Activated gamma-delta T cell treated with Interleukin-2 at 50 U/mL for 16 hours (primary cell): Measurements from ENCODE around the gene HS6ST3.

ENCODE experiments used
- DNase-seq: peaks from one replicate; pipeline ENCODE4 v3.0.0-alpha.2; 2020

HS6ST3 gene

DNA sequence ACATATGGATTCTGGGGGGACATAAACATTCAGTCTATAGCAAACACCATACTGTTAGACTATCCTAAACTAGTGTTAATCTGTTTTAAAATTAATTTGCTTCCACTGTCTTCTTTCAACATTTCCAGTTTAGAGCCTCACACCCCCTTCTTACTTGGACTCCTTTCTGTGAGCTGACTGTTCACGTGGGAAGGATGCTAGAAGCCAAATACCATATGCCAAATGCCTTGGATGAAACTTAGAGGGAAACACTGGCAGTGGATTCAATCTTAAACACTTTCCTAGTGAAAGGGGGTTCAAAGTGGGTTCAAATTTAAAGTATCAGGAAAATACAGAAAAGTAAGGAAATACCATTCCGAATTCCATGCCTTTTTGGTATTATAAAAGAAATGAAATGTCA is 113.6 kb downstream of the HS6ST3 start:
- DNase-seq = no peak

DNA sequence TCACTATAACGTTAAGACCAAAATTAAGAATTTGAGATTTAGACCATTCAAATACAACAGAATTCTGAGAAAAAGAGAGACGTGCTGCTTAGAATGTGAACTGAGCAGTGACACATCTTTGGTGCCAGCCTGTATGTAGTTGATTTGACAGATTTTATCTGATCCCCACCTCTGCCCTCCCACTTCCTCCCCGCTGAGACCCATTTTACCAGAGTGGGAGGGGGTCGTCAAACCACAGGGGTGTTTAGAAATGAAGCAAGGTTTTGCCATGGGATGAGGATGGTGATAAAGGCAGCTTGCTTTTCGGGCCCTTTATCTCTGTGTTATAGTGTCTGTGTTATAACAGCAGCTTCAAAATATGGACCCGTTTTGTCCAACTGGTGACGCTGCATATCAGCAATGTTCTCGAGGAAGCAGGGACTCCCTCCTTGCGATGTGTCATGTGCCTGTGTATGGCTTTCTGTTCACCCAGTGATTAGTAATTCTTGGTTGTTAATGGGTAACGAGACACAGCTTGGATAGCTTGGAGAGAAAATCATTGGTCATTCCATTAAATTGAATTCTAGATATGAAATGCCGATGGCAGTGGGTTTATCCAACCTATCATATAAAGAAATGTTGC is 125.0 kb downstream of the HS6ST3 start:
- DNase-seq = no peak

DNA sequence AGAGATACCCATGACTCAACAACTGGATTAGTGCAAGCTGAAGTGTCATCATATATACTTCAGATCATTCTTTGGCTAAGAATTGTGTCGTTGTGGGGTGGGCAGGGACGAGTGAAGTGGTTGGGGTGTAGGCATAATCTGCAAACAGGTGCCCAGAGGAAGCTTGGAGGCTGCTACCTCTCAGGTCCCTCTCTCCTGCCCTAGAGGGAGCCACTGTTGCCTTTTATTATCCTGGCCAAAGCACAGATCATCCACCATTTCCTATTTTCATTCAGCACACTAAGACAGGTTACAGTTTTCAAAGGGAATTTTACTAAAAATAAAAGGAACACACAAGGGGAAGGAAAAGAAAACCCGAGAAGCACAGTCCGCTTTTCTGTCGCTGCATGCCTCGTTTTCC is 126.6 kb downstream of the HS6ST3 start:
- no peak for DNase-seq

DNA sequence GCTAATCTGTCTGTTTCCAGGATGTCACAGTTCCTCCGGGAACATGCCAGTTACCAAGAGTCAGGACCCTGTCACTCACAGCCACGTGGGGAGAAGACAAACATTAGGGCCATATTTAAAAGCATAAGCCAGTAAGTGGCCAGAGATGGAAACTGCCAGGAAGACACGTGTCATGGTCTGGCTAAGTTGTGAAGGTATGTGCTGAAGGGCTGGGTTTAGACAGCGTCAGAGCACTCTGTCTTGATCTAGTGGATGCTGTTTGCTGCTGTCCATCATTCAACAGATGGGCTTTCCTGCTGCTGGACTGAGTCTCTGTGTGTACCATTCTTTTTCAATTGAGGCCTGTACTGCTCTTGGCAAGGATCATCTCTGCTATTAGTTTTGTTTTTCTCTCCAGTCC is 128.6 kb downstream of the HS6ST3 start:
- DNase-seq = no peak

DNA sequence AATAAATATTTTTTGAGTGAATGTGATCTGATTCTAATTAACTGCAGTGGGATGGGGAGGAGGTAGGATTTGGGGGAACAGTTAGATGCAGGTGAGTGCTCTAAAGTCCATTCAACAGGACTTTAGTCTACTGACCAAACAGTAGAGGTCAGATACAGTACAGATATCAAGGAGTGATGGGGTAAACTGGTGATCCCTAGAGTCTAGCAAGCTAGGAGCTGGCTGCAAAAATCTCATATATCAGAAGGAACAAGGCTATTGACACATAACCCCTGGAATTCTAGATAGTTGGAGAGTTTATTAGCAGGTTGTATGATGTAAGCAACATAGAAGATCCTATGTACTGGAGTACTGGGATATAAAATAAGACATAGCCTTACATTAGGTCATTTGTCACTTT is 131.6 kb downstream of the HS6ST3 start:
- DNase-seq = no peak

DNA sequence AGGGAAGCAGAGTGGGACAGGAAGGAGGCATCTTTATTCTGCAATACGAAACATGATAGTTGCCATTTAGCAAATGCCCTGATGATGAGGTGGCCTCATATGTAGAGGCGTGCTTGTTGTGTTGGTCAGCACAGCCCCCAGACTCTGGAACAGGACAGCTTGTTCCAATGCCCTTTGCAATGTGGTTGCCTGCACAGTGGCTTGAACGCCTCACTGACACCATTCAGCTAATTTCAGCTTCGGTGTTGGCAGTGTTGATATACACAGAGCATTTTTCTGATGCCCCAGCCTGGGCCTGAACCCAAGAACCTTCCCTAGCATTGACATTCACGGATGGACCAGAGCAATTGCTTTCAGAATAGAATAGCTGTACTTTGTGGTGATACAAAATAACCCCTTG is 133.3 kb downstream of the HS6ST3 start:
- no peak for DNase-seq

DNA sequence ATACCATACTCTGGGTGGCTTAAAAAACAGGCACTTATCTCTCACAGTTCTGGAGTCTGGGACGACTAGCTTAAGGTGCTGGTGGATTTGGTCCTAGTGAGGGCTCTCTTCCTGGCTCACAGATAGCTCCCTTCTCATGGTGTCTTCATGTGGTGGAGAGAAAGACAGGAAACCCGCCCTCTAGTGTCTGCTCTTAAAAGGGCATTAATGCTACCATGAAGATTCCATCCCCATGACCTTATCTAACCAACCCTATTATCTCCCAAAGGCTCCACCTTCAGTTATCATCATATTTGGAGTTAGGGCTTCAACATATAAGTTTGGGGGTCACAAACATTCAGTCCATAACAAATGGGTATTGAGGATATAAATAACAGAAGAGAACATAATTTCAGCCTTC is 139.4 kb downstream of the HS6ST3 start:
- DNase-seq = no peak

DNA sequence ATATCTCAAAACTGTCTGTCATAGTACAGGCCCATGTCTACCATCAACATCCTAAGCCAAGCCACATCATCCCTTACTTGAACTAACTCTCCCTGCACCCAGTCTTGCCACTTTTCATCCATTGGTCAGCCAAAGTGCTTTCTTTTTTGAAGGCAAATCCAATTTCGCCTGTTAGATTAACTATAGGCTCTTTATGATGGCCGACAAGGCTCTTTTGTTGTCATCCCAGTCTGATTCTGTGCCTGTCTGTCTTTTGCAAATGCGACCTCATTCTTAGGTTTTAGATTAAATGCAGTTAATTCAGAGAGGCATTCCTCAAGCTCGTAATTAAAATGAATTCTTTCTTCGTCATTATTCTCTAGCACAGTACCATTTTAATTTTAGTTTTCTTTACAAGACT is 148.3 kb downstream of the HS6ST3 start:
- DNase-seq = no peak

DNA sequence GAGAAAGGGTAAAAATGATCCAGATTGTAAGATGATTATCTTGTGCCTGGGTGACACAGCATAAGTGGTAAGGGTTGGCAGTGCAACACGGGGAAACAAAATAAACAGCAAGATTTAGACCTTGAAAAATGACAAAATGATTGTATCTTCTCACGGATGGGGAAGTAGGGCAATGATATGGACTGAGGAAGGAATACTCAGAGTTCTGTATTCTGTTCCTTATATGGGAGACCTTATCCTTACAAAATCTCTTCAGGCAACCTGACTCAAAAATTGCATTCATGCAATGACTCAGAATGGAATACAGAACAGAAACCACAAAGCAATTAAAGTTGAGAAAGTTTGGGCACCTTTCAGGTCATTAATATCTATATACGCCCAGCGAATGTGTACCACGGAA is 149.0 kb downstream of the HS6ST3 start:
- DNase-seq = no peak

DNA sequence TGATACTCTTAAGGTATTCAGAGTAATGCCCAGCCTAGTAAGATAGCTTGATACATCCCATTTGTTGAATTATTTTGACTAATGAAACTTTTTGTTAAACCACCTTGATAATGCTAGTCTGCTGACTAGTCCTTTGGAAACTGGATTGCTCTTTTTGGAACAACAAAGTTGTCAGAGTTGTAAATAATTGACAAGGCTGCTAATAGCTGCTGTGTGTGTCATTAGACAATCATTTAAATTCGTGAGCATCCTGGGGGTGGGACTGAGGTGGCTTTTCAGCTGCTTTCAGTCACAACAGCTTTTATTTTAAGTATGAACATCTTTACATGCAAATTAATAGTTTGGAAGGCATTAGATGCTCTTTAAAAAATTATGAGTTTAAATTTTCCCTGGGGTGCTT is 153.5 kb downstream of the HS6ST3 start:
- no peak for DNase-seq

DNA sequence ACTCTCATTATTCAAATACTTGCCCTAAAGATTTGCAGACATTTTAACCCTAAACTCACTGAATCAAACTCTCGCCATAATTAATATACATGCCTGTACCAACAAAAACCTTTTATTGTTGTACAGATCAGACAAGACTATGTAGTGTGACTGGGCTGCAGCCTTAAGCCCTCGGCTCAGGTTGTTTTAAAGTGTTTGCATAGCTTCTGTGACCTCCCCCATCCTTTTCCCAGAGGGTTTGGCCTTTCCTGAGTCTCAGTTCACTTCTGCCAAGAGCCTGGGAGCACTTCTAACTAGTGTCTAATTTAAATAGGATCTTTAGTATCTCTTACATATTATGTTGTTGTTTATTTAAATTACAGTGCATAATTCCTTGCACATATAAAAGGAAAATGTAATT is 158.2 kb downstream of the HS6ST3 start:
- DNase-seq = no peak

DNA sequence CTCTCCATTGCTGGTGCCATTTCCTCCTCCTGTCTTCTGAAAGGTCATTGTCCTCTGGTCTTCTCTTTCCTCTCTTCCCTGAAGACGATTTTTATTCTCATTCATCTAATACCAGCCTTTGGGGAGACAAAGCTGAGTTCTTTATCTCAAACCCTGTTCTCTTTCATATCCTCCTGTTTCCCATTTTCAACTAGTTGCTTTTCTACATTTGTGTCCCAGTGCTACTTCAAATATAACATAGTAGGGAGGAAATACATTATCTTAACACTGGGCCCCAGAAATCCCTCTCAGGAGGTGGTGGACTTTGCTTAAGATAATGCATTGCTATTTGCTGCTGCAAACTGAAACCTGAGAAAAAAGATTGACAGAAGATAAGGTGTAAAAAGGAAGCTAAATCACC is 159.1 kb downstream of the HS6ST3 start:
- no peak for DNase-seq

DNA sequence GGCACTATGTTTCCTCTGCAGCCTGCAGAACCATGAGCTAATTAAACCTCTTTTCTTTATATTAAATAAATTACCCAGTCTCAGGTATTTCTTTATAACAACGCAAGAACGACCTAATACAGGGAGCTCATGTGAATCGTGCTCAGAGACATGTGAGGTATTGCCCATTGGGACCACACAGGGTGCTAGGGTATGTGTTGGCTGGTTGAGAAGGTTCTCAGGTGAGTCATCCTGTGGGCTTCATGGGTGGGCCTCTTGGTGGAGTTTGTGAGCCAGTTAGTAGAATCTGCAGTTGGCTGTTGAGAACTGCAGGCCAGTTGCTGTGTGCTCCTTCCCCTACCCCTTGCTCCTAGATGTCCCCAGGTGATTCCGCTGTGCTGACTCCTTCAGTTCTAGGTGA is 163.0 kb downstream of the HS6ST3 start:
- no peak for DNase-seq

DNA sequence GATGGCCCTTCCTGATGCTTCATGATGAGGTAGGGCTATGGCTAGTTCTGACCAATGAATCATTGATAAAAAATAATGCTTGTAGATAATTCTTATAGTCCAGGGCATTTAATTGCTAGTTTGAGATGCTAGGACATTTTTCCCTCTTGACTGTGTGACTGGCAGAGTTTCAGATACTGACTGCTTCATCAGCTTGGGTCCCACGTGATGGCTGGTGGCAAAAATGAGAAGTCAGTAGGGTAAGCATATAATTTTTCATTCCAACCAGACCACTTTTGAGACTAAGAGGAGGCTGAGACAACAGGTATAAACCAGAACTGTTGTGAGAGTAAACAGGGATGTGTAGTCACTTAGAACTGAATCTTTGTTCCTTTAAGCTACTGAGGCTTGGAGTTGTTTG is 183.3 kb downstream of the HS6ST3 start:
- DNase-seq = no peak

DNA sequence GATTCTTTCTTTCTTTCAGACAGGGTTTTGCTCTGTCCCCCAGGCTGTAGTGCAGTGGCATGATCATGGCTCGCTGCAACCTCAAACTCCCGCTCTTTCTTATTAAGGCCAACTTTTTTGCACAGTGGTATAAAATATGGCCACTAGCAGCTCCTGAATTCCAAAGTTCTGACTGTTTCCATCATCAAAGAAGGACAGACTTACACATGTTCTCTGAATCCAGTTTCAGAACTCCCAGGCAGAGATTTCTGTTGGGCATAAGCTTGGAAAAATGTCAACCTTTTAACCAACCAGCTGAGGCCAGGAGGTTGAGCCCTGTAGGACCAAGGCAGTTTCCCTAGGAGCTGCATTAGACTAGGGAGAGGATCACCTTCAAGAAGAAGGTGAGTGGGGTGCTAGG is 184.1 kb downstream of the HS6ST3 start:
- no peak for DNase-seq

DNA sequence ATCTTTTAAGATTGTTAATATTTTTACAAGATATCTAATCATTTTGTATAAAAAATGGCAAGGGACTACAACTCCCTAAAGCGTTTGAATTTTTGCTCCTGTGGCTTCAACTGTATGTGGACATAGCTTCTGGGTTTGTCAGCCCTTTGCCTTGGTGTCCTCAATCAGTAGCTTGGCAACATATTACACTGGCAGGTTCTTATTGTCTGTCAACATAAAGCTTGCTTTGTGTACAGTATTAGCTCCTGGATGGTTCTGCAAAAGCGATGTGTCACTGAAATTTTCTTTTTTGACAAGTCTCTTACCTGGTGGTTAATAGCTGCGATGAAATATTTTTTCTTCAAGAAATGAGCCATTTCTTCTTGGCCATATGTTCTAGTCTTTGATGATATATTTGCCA is 190.0 kb downstream of the HS6ST3 start:
- no peak for DNase-seq

DNA sequence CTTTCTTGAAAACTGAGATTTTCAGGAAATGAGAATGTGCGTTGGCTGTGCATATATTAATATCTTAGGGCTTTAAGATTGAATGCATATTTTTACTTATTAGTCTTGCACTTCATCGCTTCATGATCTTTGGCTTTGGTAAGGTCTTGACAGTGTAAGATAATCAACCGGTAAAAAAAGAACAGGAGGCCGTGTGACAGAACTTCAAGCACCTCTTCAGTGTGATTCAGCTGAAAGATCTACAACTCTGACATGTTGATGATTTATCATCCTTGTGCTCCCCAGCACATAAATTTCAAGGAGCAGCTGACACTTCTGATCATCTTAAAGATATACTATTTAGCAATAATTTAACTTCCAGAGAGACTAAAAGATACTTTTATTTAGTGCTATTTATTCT is 195.1 kb downstream of the HS6ST3 start:
- no peak for DNase-seq

DNA sequence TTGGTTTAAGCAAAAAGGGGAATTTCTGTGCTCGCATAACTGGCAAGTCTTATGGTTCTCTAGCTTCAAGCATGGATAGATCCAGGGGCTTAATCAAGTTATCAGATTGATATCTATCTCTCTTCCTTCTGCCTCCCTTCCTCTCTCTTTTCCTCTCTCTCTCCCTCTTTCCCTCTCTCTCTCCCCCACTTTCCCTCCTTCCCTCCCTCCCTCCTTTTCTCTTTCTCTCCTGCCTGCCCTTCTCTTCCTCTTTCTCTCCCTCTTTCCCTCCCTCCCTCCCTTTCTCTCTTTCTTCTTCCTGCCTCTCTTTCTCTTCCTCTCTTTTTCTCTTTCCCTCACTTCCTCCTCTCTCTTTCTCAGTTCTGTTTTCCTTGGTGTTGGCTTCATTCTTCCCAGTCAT is 195.8 kb downstream of the HS6ST3 start:
- DNase-seq = no peak

DNA sequence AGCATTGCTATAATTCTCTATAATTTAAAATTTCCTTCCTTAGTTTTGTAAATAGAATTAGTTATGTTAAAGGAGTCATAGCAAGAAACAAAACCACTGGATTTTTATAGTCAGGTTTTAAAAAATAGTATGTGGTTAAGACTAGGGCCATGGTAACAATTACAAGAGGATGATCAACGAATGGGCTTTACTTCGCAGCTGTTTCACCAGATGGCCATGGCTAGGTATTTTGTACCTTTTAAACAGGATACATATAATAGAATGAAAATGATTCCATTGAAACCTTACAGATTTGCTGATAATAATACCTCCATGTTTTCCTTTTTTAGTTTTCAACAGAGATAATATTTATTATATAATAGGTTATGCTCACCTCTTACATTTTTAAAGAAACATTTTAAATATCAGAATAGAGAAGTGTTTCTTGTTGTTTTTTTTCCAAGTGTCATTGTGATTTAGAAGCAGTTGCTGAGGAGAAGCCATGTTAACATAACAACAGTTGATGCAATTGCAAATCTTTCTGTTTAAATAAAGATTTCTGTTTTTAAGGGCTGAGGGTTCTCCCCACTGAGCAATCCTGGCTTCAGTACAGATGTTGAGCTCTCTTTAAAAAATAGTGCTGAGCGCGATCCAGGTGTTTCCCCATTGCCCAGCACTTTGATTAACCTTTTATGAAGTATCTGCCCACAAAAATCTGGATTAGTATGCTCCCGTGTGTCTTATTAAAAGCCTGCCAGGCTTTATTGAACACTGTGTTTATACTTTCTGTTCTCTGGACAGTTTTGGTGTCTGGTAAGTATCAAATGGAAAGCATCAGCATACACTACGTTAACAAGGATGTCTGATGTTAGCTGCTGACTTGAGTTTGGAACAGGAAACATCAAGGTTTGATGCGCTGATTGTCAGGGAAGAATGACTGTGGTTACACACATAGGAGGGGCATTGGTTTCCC is 205.3 kb downstream of the HS6ST3 start:
- no peak for DNase-seq

DNA sequence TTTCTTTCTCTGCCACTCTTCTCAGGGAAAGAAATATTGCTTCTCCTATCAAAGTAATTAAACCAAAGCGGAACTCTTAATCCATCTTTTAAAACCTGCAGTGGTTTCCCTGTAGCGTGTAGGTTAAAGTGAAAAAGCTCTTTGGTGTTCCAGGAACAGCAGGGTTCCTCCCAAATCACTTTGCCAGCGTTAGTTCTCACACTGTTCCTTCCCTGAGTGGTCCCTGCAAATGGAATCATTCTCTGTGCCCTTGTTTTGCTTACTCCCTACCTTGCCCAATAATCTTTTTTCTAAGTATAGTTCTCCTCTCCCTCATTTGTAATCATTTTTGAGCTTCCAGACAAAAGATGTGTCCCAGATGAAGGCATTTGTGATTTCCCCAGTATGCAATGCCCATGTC is 207.5 kb downstream of the HS6ST3 start:
- no peak for DNase-seq

DNA sequence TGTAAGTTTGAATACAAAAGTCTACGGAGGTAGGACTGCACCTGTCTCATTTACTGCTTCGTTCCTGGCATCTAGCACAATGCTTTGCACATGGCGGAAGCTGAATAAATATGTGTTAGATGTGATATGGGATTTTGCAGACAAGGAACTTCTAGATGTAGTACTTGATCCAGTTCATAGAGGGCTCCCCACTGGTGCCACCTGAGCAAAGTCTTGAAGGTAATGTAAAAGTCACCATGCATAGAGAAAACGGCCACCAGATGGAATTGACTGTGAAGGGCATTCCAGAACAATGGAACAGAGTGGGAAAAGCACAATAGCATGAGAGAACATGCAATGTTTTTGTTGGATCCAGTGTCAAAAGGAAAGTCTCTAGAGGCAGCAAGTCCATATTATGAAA is 209.3 kb downstream of the HS6ST3 start:
- no peak for DNase-seq

DNA sequence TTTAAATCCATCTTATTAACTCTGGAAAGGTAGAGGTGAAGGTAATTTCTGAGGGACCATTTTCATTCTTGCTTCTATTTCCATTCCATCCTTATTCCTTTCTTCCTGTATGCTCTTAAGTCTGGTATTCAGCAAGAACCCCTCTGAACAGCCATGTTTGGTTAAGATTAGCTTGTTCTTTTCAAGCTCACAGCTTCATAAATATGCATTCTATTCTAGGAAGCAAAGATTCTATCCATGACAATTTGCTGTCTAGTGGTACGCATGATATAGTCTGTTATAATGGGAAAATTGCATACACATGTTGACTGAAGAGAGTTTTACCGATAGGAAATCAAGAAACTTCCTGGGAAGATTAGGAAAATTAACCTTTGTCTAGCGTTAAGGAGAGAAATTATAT is 218.7 kb downstream of the HS6ST3 start:
- no peak for DNase-seq

DNA sequence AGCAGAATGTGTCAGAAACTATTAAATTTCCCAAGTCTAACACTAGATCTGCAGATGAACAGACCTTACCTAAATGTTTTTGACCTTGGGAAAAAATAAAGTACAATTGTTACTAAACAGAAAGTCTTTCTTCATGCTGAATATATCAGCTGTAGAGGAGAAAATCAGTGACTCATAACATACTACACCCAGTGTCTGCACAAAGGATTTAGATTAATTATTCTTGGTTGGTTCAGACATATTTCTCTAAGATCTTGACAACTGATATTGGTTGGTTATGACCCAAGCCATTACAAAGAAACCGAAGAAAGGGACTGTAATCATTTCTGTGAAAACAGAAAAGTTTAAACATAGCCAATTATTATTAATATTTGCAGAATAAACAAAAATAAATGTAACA is 225.1 kb downstream of the HS6ST3 start:
- no peak for DNase-seq

DNA sequence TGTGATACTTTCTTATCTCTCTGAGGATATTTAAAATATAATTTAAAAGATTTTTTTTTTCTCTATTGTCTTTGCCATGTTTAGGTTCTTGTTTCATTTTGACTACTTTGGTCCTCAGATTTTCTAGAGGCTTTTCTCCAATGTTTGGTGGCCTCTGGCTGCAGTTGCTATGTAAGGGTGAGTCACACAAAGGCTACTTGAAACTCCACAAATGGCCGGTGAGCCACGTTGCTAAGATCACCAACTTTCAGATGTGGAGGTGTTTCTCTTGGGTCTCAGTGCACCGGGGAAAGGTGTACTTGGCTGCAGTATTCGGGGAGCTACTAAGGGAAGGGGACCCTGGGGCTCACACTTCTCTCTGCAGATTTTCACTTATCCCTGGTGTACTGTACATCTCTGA is 248.1 kb downstream of the HS6ST3 start:
- DNase-seq = no peak

DNA sequence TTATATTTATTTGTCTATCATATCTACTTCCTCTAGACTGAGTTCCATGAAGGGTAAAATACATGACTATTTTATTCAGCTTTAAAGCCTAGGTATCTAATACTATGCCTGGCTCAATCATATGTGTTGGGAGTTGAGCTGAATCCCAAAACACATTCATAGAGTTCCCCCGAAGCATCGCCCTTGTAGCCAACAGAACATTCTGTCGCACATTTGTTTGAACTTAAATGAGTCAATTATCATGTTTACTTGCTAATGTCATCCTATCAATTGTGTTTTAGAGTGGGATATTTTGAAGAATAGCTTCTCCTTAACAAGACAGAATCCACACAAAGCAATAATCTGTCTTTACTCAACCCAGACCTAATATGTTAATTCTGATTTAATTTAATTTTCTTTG is 252.4 kb downstream of the HS6ST3 start:
- DNase-seq = no peak
